ENCODE results near the gene PPP3CA. TPM values are rescaled to one million over a fixed set of nuclear protein-coding genes. Genes with fewer than 3 reads are reported as not detected.

The PPP3CA gene
- polyA plus RNA-seq, 1 donor (not counting 4 experiments of a cell fraction or from before 2014, with no cell fraction given), result 43.3 TPM

DNA sequence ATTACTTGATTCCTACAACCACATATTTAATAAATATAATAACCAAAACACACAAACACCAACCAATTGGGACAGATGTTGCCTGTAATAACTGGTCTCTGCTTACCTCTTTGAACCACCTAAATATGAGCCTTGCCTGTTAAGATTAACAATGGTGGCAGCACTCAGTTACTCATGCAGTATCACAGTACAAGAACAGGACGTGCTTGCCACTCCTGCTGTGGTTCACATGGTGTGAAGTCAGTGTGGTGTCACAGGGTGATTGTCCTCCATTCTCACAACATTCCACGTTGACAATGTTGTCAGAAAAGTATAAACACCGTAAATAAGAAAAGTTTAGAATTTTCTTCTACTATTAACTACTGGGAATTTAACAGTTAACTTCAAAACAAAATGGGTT lies 365.0 kb downstream of the PPP3CA start:
- peak; percentile 46 for FAIRE-seq
- no peak overlapping the region for H3K9ac ChIP-seq (ENCODE audit: control insufficient read depth, extremely low read depth, insufficient read depth, low read length)
- TF ChIP-seq, protein P1, sequence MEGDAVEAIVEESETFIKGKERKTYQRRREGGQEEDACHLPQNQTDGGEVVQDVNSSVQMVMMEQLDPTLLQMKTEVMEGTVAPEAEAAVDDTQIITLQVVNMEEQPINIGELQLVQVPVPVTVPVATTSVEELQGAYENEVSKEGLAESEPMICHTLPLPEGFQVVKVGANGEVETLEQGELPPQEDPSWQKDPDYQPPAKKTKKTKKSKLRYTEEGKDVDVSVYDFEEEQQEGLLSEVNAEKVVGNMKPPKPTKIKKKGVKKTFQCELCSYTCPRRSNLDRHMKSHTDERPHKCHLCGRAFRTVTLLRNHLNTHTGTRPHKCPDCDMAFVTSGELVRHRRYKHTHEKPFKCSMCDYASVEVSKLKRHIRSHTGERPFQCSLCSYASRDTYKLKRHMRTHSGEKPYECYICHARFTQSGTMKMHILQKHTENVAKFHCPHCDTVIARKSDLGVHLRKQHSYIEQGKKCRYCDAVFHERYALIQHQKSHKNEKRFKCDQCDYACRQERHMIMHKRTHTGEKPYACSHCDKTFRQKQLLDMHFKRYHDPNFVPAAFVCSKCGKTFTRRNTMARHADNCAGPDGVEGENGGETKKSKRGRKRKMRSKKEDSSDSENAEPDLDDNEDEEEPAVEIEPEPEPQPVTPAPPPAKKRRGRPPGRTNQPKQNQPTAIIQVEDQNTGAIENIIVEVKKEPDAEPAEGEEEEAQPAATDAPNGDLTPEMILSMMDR (optimal IDR thresholded peaks at IDR 0.05 in 1 of 3, IDR thresholded peaks at IDR 0.05 in 1 of 3, conservative IDR thresholded peaks at IDR 0.05 in 1 of 3; ENCODE audit: extremely low read depth in 1 of 3, insufficient read depth in 2 of 3, low read length in 3 of 3), result no peak
- no peak for TF ChIP-seq EZH2 (IDR thresholded peaks at IDR 0.05; ENCODE audit: low read length)
- no peak overlapping the region for H3K4me3 ChIP-seq (ENCODE audit: control insufficient read depth in 2 of 3, extremely low read depth in 1 of 3, insufficient read depth in 2 of 3, low read depth in 1 of 3, low read length in 3 of 3)
- H3K4me1 ChIP-seq (ENCODE audit: control insufficient read depth, extremely low read depth, insufficient read depth, low read length), result peaks cover 15% of the 10 kb centered on the region
- H3K27me3 ChIP-seq (ENCODE audit: control insufficient read depth, extremely low read depth, insufficient read depth, low read length), result no peaks in the 10 kb centered on the region
- no peaks in the 10 kb centered on the region for H3K36me3 ChIP-seq (ENCODE audit: control insufficient read depth in 2 of 2, extremely low read depth in 1 of 2, insufficient read depth in 2 of 2, low read length in 2 of 2)
- dilution Hi-C loops (cut with MboI; ENCODE audit: extremely low pct_ligation_motif_present, low sequenced_read_pairs), result no loop called here
- H3K27ac ChIP-seq (ENCODE audit: control insufficient read depth, insufficient read depth, low read length), result no peak overlapping the region
- H3K9me3 ChIP-seq (ENCODE audit: control insufficient read depth, low read depth, low read length), result no peaks in the 10 kb centered on the region
- H3K79me2 ChIP-seq (ENCODE audit: control insufficient read depth, insufficient read depth, low read length), result no peaks in the 10 kb centered on the region
- H3K4me2 ChIP-seq (ENCODE audit: control insufficient read depth, extremely low read depth, insufficient read depth, low read depth, low read length), result no peak overlapping the region
- H3K9me1 ChIP-seq (ENCODE audit: control insufficient read depth, extremely low read depth, insufficient read depth, low read length), result no peaks in the 10 kb centered on the region
- H2AFZ ChIP-seq (ENCODE audit: control insufficient read depth, low read length), result no peak overlapping the region
- DNase-seq (ENCODE audit: low read depth, low spot score), result no peak
- H4K20me1 ChIP-seq (ENCODE audit: control insufficient read depth, extremely low read depth, insufficient read depth, low read length), result no peaks in the 10 kb centered on the region

DNA sequence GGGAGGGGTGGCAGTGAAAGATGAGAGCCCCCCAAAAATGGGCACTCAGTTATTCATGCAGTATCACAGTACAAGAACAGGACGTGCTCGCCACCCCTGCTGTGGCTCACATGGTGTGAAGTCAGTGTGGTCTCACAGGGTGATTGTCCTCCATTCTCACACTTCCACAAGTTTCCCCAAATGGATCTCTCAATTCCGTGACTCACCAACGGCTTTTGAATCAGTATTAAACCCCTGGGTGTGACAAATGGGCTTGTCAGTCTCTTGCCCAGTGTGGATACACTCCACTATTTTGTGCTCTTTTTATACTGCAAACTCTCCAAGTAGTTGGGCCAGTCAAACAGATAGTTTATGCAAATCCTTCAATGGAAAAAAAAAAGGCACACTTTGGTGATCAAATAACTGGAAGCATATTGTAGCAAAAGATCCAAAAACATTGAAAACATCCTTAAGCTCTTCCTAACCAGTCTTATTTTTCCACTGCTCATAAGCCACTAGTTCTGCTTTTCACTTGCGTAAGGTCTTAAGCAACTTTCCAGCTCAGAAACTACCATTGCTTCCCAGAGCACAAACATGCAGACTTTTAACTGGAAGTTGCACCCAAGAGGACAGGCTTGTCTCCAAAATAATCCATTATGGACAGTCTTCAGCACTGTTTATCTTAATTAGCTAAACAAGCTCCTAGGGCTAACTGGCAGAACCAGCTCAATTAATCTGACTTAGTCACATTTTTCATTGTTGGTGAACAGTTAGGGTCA lies 365.7 kb downstream of the PPP3CA start:
- Histone ChIP-seq H3K79me2 (ENCODE audit: control insufficient read depth, insufficient read depth, low read length) (no peaks in the 10 kb centered on the region), H3K9ac (ENCODE audit: control insufficient read depth, extremely low read depth, insufficient read depth, low read length) (no peak overlapping the region), H3K4me1 (ENCODE audit: control insufficient read depth, extremely low read depth, insufficient read depth, low read length) (peaks cover 15% of the 10 kb centered on the region), H3K4me2 (ENCODE audit: control insufficient read depth, extremely low read depth, insufficient read depth, low read depth, low read length) (no peak overlapping the region), H4K20me1 (ENCODE audit: control insufficient read depth, extremely low read depth, insufficient read depth, low read length) (no peaks in the 10 kb centered on the region), H3K27me3 (ENCODE audit: control insufficient read depth, extremely low read depth, insufficient read depth, low read length) (no peaks in the 10 kb centered on the region), H3K9me3 (ENCODE audit: control insufficient read depth, low read depth, low read length) (no peaks in the 10 kb centered on the region), H3K36me3 (ENCODE audit: control insufficient read depth in 2 of 2, extremely low read depth in 1 of 2, insufficient read depth in 2 of 2, low read length in 2 of 2) (no peaks in the 10 kb centered on the region), H3K4me3 (ENCODE audit: control insufficient read depth in 2 of 3, extremely low read depth in 1 of 3, insufficient read depth in 2 of 3, low read depth in 1 of 3, low read length in 3 of 3) (no peak overlapping the region), H3K9me1 (ENCODE audit: control insufficient read depth, extremely low read depth, insufficient read depth, low read length) (no peaks in the 10 kb centered on the region), H2AFZ (ENCODE audit: control insufficient read depth, low read length) (no peak overlapping the region), H3K27ac (ENCODE audit: control insufficient read depth, insufficient read depth, low read length) (no peak overlapping the region)
- TF ChIP-seq, protein P1 (optimal IDR thresholded peaks at IDR 0.05 in 1 of 3, IDR thresholded peaks at IDR 0.05 in 1 of 3, conservative IDR thresholded peaks at IDR 0.05 in 1 of 3; ENCODE audit: extremely low read depth in 1 of 3, insufficient read depth in 2 of 3, low read length in 3 of 3), result no peak
- TF ChIP-seq EZH2 (IDR thresholded peaks at IDR 0.05; ENCODE audit: low read length), result no peak
- DNase-seq (ENCODE audit: low read depth, low spot score) (no peak), FAIRE-seq (no peak)
- dilution Hi-C loops (cut with MboI; ENCODE audit: extremely low pct_ligation_motif_present, low sequenced_read_pairs), result no loop called here
